ENCODE measurements around the gene SLC35B4.
"Not testable (repeated sequence)": the region's sequence is repeated elsewhere in the genome, so short reads cannot be mapped to it uniquely, and the experiment has no call there.

SLC35B4 gene

GRCh38 chr7:134315679-134316538 is 821 bp downstream of the SLC35B4 start:
- Mint-ChIP-seq H3K4me3 (peak overlapping the region; percentile 95), H3K4me1 (peaks cover 26% of the 10 kb centered on the region), H3K27me3 (no peaks in the 10 kb centered on the region), H3K9me3 (no peaks in the 10 kb centered on the region), H3K27ac (peak overlapping the region; percentile 79), H3K36me3 (peaks cover 3% of the 10 kb centered on the region)

GRCh38 chr7:134313543-134313942 is 3.2 kb downstream of the SLC35B4 start:
- peaks cover 8% of the 10 kb centered on the region for H3K36me3 Mint-ChIP-seq
- H3K9me3 Mint-ChIP-seq, result no peaks in the 10 kb centered on the region
- no peaks in the 10 kb centered on the region for H3K27me3 Mint-ChIP-seq
- H3K4me1 Mint-ChIP-seq, result peaks cover 26% of the 10 kb centered on the region
- H3K27ac Mint-ChIP-seq, result no peak overlapping the region
- no peak overlapping the region for H3K4me3 Mint-ChIP-seq

GRCh38 chr7:134312717-134313116 is 4.0 kb downstream of the SLC35B4 start:
- H3K27ac Mint-ChIP-seq, result no peak overlapping the region
- peaks cover 8% of the 10 kb centered on the region for H3K36me3 Mint-ChIP-seq

GRCh38 chr7:134311807-134312206 is 4.9 kb downstream of the SLC35B4 start:
- Mint-ChIP-seq H3K27ac (no peak overlapping the region), H3K36me3 (peaks cover 8% of the 10 kb centered on the region), H3K4me1 (peaks cover 17% of the 10 kb centered on the region), H3K9me3 (no peaks in the 10 kb centered on the region), H3K4me3 (no peak overlapping the region), H3K27me3 (no peaks in the 10 kb centered on the region)

More at GRCh38 chr7:134312717-134313116, 4.0 kb downstream of the SLC35B4 start:
- no peak overlapping the region for H3K4me3 Mint-ChIP-seq
- H3K9me3 Mint-ChIP-seq, result no peaks in the 10 kb centered on the region
- H3K4me1 Mint-ChIP-seq, result peaks cover 26% of the 10 kb centered on the region
- H3K27me3 Mint-ChIP-seq, result no peaks in the 10 kb centered on the region

GRCh38 chr7:134308548-134308947 is 8.2 kb downstream of the SLC35B4 start:
- Mint-ChIP-seq H3K4me1 (no peaks in the 10 kb centered on the region), H3K27ac (no peak overlapping the region), H3K4me3 (no peak overlapping the region), H3K36me3 (peaks cover 14% of the 10 kb centered on the region), H3K27me3 (no peaks in the 10 kb centered on the region), H3K9me3 (no peaks in the 10 kb centered on the region)

- Mint-ChIP-seq H3K9me3 (no peaks in the 10 kb centered on the region), H3K27me3 (no peaks in the 10 kb centered on the region), H3K27ac (no peak overlapping the region), H3K36me3 (peaks cover 15% of the 10 kb centered on the region), H3K4me3 (no peak overlapping the region), H3K4me1 (no peaks in the 10 kb centered on the region)
These were observed 9.4 kb downstream of the SLC35B4 start for GRCh38 chr7:134307320-134307719.

- Mint-ChIP-seq H3K4me3 (no peak overlapping the region), H3K4me1 (no peaks in the 10 kb centered on the region), H3K27me3 (no peaks in the 10 kb centered on the region), H3K9me3 (no peaks in the 10 kb centered on the region), H3K36me3 (peaks cover 25% of the 10 kb centered on the region), H3K27ac (no peak overlapping the region)
These were observed 14.6 kb downstream of the SLC35B4 start for GRCh38 chr7:134302120-134302519.

- Mint-ChIP-seq H3K4me1 (no peaks in the 10 kb centered on the region), H3K27me3 (no peaks in the 10 kb centered on the region), H3K36me3 (peaks cover 25% of the 10 kb centered on the region), H3K4me3 (no peak overlapping the region), H3K9me3 (no peaks in the 10 kb centered on the region), H3K27ac (no peak overlapping the region)
These were observed 15.1 kb downstream of the SLC35B4 start for GRCh38 chr7:134301592-134301991.

GRCh38 chr7:134300988-134301387 is 15.7 kb downstream of the SLC35B4 start:
- H3K36me3 Mint-ChIP-seq, result peaks cover 26% of the 10 kb centered on the region
- H3K4me1 Mint-ChIP-seq, result no peaks in the 10 kb centered on the region

GRCh38 chr7:134298902-134299683 is 17.6 kb downstream of the SLC35B4 start:
- H3K4me1 Mint-ChIP-seq, result no peaks in the 10 kb centered on the region
- H3K27ac Mint-ChIP-seq, result no peak overlapping the region
- H3K36me3 Mint-ChIP-seq, result peaks cover 31% of the 10 kb centered on the region
- H3K4me3 Mint-ChIP-seq, result no peak overlapping the region
- H3K27me3 Mint-ChIP-seq, result no peaks in the 10 kb centered on the region
- H3K9me3 Mint-ChIP-seq, result no peaks in the 10 kb centered on the region

More at GRCh38 chr7:134300988-134301387, 15.7 kb downstream of the SLC35B4 start:
- H3K4me3 Mint-ChIP-seq, result no peak overlapping the region
- H3K27me3 Mint-ChIP-seq, result no peaks in the 10 kb centered on the region
- no peak overlapping the region for H3K27ac Mint-ChIP-seq
- no peaks in the 10 kb centered on the region for H3K9me3 Mint-ChIP-seq

GRCh38 chr7:134297489-134297888 is 19.2 kb downstream of the SLC35B4 start:
- Mint-ChIP-seq H3K36me3 (peaks cover 30% of the 10 kb centered on the region), H3K4me3 (no peak overlapping the region), H3K4me1 (no peaks in the 10 kb centered on the region), H3K27ac (no peak overlapping the region), H3K27me3 (no peaks in the 10 kb centered on the region), H3K9me3 (no peaks in the 10 kb centered on the region)

GRCh38 chr7:134295982-134296381 is 20.7 kb downstream of the SLC35B4 start:
- not testable (repeated sequence) for H3K27ac Mint-ChIP-seq, H3K9me3 Mint-ChIP-seq, H3K4me1 Mint-ChIP-seq, H3K27me3 Mint-ChIP-seq, H3K4me3 Mint-ChIP-seq
- peaks cover 28% of the 10 kb centered on the region for H3K36me3 Mint-ChIP-seq

GRCh38 chr7:134293002-134293740 is 23.6 kb downstream of the SLC35B4 start:
- H3K27ac Mint-ChIP-seq, result no peak overlapping the region

GRCh38 chr7:134290286-134290685 is 26.4 kb downstream of the SLC35B4 start:
- H3K9me3 Mint-ChIP-seq, result no peaks in the 10 kb centered on the region
- H3K27me3 Mint-ChIP-seq, result no peaks in the 10 kb centered on the region
- H3K4me3 Mint-ChIP-seq, result no peak overlapping the region
- no peaks in the 10 kb centered on the region for H3K4me1 Mint-ChIP-seq
- peaks cover 9% of the 10 kb centered on the region for H3K36me3 Mint-ChIP-seq
- H3K27ac Mint-ChIP-seq, result no peak overlapping the region

More at GRCh38 chr7:134293002-134293740, 23.6 kb downstream of the SLC35B4 start:
- Mint-ChIP-seq H3K36me3 (peaks cover 16% of the 10 kb centered on the region), H3K27me3 (no peaks in the 10 kb centered on the region), H3K4me1 (no peaks in the 10 kb centered on the region), H3K9me3 (no peaks in the 10 kb centered on the region), H3K4me3 (no peak overlapping the region)

- H3K27ac Mint-ChIP-seq, result no peak overlapping the region
- no peaks in the 10 kb centered on the region for H3K9me3 Mint-ChIP-seq
- H3K4me1 Mint-ChIP-seq, result no peaks in the 10 kb centered on the region
- H3K27me3 Mint-ChIP-seq, result no peaks in the 10 kb centered on the region
- H3K4me3 Mint-ChIP-seq, result no peak overlapping the region
- peaks cover 8% of the 10 kb centered on the region for H3K36me3 Mint-ChIP-seq
These were observed 26.9 kb downstream of the SLC35B4 start for GRCh38 chr7:134289841-134290240.
